OCI-LY7 (cell line): ENCODE data around the gene SCAMP2. TPM values are rescaled to one million over a fixed set of nuclear protein-coding genes. Genes with fewer than 3 reads are reported as not detected.
A peak's percentile ranks its signal among the peaks of the same experiment; 100 is the strongest.

Experiments used
- BruUV-seq: library from RNA; stranded (reverse); fragments of 400-500 nt; replicated peaks from 2 replicates; lab custom pipeline; 2021; lab: Mats Ljungman, UMichigan
- CTCF ChIA-PET: fragments of 300-600 bp; sonication (Branson Sonifier 250); formaldehyde crosslinking; loops from one replicate; lab custom pipeline; 2022; ENCODE audit warnings: antibody characterized with exemption; ENCODE audit not compliant: unreplicated experiment; lab: Charles Lee
- POLR2A ChIA-PET: fragments of 300-600 bp; sonication (Branson Sonifier 250); formaldehyde crosslinking; loops from one replicate; lab custom pipeline; 2022; ENCODE audit warnings: antibody characterized with exemption; lab: Charles Lee
- DNase-seq: peaks from one replicate; pipeline ENCODE4 v3.0.0-alpha.2; 2015; ENCODE audit warnings: low spot score
- H2AFZ ChIP-seq: fragments of 200-600 bp; sonication (generic), shearing (Covaris generic); 2 replicates; pipeline ENCODE4 v1.6.1; 2014; ENCODE audit warnings: mild to moderate bottlenecking, antibody characterized with exemption, low read length, moderate library complexity
- H3K27ac ChIP-seq: fragments of 200-600 bp; sonication (generic); 2 replicates; pipeline ENCODE4 v1.5.1; 2014; ENCODE audit warnings: mixed run types, low read depth, mild to moderate bottlenecking, moderate library complexity, low read length, inconsistent platforms; ENCODE audit not compliant: poor library complexity, severe bottlenecking
- H3K36me3 ChIP-seq: fragments of 200-600 bp; sonication (generic); 2 replicates; pipeline ENCODE4 v1.6.1; 2014; ENCODE audit warnings: mild to moderate bottlenecking, antibody characterized with exemption, low read length, moderate library complexity, mixed read lengths; ENCODE audit not compliant: insufficient read depth
- H3K4me1 ChIP-seq: fragments of 200-600 bp; sonication (generic); 2 replicates; pipeline ENCODE4 v1.5.1; 2014; ENCODE audit warnings: mild to moderate bottlenecking, low read length; ENCODE audit not compliant: insufficient read depth, poor library complexity, severe bottlenecking
- H3K4me2 ChIP-seq: fragments of 200-600 bp; sonication (generic); 2 replicates; pipeline ENCODE4 v1.6.1; 2014; ENCODE audit warnings: mild to moderate bottlenecking, low read length
- H3K4me3 ChIP-seq: fragments of 200-600 bp; sonication (generic); 2 replicates; pipeline ENCODE4 v1.5.1; 2014; ENCODE audit warnings: mild to moderate bottlenecking, low read depth, low read length; ENCODE audit not compliant: poor library complexity, severe bottlenecking
- H3K79me2 ChIP-seq: fragments of 200-600 bp; sonication (generic); 2 replicates; pipeline ENCODE4 v1.6.1; 2016; ENCODE audit warnings: low read depth, mild to moderate bottlenecking, low read length, moderate library complexity, mixed read lengths; ENCODE audit not compliant: insufficient read depth
- H3K9me2 ChIP-seq: fragments of 200-600 bp; sonication (generic); 2 replicates; pipeline ENCODE4 v1.6.1; 2016; ENCODE audit warnings: mild to moderate bottlenecking, low read length, mixed read lengths; ENCODE audit not compliant: insufficient read depth
- H3K9me3 ChIP-seq: fragments of 200-600 bp; sonication (generic); 2 replicates; pipeline ENCODE4 v1.6.1; 2014; ENCODE audit warnings: mild to moderate bottlenecking, mixed run types, low read length, mixed read lengths
- H4K20me1 ChIP-seq: fragments of 200-600 bp; sonication (generic); 2 replicates; pipeline ENCODE4 v1.6.1; 2014; ENCODE audit warnings: mild to moderate bottlenecking, antibody characterized with exemption, low read length, moderate library complexity, mixed read lengths; ENCODE audit not compliant: insufficient read depth
- EZH2phosphoT487 ChIP-seq: fragments of 200-600 bp; sonication (generic); IDR thresholded peaks from 2 replicates; pipeline ENCODE4 v1.6.1; 2018; ENCODE audit warnings: low read depth, borderline replicate concordance, mild to moderate bottlenecking, mixed run types, antibody characterized with exemption, low read length, moderate library complexity, mixed read lengths
- intact Hi-C: fragments of 100-400 bp; cut with micrococcal nuclease; formaldehyde crosslinking; loops from one replicate; pipeline ENCODE4 v1.10.0; 2022; ENCODE audit not compliant: unreplicated experiment
- total RNA-seq, 2 experiments: library from RNA; depleted of rRNA in 1 of 2; stranded (reverse); fragments of >200 nt in 1 of 2; shearing (Covaris generic) in 1 of 2; gene quantifications; 2 replicates each; pipeline ENCODE4 v1.2.3, GENCODE V29; 2014 to 2022
- TF ChIP-seq, protein P1 (sequence below): fragments of 200-600 bp; sonication (generic); conservative IDR thresholded peaks from 2 replicates; pipeline ENCODE4 v1.5.1; 2014; ENCODE audit warnings: mild to moderate bottlenecking, antibody characterized with exemption, low read length, moderate library complexity, mixed read lengths

The SCAMP2 gene
- total RNA-seq, 2 experiments from 2014 or later: 24.6 to 55.2 TPM

DNA sequence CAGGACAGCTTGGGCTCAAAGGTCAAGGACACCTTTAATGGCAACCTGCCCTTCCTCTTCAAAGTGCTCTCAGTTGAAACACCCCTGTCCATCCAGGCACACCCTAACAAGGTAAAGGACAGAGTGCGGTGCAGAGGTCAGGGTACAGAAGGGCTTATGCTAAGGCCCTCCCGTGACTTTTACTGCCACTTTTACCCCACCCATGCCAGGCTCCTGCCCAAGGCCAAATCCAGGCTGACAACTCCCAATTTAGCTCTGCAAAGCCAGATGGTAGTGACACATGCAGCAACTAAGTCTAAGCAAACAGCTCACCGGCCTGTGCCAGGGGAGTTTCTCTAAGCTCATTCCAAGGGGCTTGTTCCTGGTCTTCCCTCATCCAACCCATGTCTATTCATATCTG, 18.3 kb upstream of the SCAMP2 start:
- Histone ChIP-seq H3K4me2 (no peak overlapping the region), H3K9me3 (no peaks in the 10 kb centered on the region), H3K27ac (no peak overlapping the region), H3K79me2 (no peaks in the 10 kb centered on the region), H3K36me3 (peaks cover 38% of the 10 kb centered on the region), H3K9me2 (no peaks in the 10 kb centered on the region), H4K20me1 (no peaks in the 10 kb centered on the region), H3K4me1 (peaks cover 24% of the 10 kb centered on the region), H3K4me3 (no peak overlapping the region), H2AFZ (no peak overlapping the region)
- CTCF ChIA-PET: no interaction called here
- POLR2A ChIA-PET: interaction anchor here (0.7 kb wide), 1 partner anchor 15 kb away, joined by 3 read pairs; no protein-coding TSS in a partner anchor
- TF ChIP-seq EZH2phosphoT487: no peak
- TF ChIP-seq, protein P1, sequence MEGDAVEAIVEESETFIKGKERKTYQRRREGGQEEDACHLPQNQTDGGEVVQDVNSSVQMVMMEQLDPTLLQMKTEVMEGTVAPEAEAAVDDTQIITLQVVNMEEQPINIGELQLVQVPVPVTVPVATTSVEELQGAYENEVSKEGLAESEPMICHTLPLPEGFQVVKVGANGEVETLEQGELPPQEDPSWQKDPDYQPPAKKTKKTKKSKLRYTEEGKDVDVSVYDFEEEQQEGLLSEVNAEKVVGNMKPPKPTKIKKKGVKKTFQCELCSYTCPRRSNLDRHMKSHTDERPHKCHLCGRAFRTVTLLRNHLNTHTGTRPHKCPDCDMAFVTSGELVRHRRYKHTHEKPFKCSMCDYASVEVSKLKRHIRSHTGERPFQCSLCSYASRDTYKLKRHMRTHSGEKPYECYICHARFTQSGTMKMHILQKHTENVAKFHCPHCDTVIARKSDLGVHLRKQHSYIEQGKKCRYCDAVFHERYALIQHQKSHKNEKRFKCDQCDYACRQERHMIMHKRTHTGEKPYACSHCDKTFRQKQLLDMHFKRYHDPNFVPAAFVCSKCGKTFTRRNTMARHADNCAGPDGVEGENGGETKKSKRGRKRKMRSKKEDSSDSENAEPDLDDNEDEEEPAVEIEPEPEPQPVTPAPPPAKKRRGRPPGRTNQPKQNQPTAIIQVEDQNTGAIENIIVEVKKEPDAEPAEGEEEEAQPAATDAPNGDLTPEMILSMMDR: no peak
- intact Hi-C loops: no loop called here
- DNase-seq: no peak
- BruUV-seq: no TSS peak

DNA sequence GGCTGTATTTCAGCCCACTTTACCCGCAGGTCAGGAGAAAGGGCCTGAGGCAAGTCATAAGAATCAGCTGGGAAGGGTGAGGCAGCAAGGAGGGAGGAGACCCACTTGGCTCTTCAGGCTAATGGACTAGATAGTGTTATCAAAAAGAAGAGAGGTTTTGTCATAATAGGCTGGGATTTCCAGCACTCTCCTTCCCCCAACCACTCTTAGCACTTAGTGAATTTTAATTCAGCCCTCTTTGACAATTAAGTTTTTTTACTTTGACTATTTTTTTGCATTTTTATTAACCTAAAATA, 17.4 kb upstream of the SCAMP2 start:
- CTCF ChIA-PET: no interaction called here
- no peaks in the 10 kb centered on the region for H3K9me3 ChIP-seq
- POLR2A ChIA-PET: interaction anchor here (0.5 to 1.4 kb wide), 3 partner anchors 9 to 17 kb away, joined by 3 to 8 read pairs (median 3); no protein-coding TSS in a partner anchor
- no peak for DNase-seq
- H2AFZ ChIP-seq: peak overlapping the region; percentile 78; the same call in 1 of the 2 replicates
- peak overlapping the region; percentile 78 for H3K4me3 ChIP-seq
- no peak for TF ChIP-seq EZH2phosphoT487
- BruUV-seq: no TSS peak
- H4K20me1 ChIP-seq: no peaks in the 10 kb centered on the region
- H3K4me2 ChIP-seq: peak overlapping the region; percentile 80
- intact Hi-C loops: no loop called here
- no peaks in the 10 kb centered on the region for H3K79me2 ChIP-seq
- H3K27ac ChIP-seq: no peak overlapping the region
- peaks cover 24% of the 10 kb centered on the region for H3K4me1 ChIP-seq
- H3K36me3 ChIP-seq: peaks cover 29% of the 10 kb centered on the region
- no peaks in the 10 kb centered on the region for H3K9me2 ChIP-seq

DNA sequence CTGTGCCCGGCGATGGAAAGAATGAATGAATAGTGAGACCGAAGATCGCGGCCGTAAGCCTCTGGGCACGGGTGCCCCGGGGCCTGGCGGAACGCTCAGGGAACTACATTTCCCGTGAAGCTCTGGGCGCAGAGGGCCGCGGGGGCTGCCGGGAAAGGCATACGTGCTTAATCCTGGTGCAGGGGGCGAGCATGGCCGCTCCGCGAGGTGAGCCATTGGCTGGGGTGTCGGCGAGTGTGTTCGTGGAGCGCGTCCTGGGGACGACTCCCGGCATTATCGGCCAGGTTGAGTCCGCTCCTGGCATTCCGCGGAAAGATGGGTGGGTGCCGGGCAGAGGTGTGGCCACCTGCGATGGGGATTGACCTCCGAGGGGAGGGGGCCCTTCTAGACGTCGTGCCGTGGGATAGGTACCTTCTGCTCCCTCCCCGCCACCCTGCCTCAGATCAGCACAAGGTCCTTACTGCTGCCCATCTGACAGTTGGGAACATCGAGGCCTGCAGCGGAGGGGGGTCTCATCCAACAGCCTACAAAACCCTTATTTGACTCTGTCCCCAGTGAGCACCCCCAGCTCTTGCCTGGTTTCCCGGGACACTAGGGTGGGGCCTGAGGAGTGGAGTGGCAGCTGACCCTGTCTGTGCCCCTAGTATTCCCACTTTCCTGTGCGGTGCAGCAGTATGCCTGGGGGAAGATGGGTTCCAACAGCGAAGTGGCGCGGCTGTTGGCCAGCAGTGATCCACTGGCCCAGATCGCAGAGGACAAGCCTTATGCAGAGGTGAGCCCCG, 16.9 kb upstream of the SCAMP2 start, which contains the start of gene MPI:
TSS of gene MPI (plus strand) at position 160 of the 782 bp plus-strand sequence. CDS start at position 192, 32 bp downstream.
- H3K9me3 ChIP-seq: no peaks in the 10 kb centered on the region
- peak within 1 kb of the TSS; percentile 78 for H3K4me3 ChIP-seq
- ChIA-PET POLR2A (interaction anchor here (0.5 to 1.4 kb wide), 3 partner anchors 9 to 16 kb away, joined by 3 to 8 read pairs (median 3); no protein-coding TSS in a partner anchor), CTCF (no interaction called here)
- TSS peak; percentile 85 for BruUV-seq
- H3K9me2 ChIP-seq: no peaks in the 10 kb centered on the region
- peak within 1 kb of the TSS; percentile 80 for H3K4me2 ChIP-seq
- DNase-seq: peak; percentile 87
- H3K27ac ChIP-seq: no peak within 1 kb of the TSS
- H2AFZ ChIP-seq: peak within 1 kb of the TSS; percentile 78
- peaks cover 24% of the 10 kb centered on the region for H3K4me1 ChIP-seq
- H4K20me1 ChIP-seq: no peaks in the 10 kb centered on the region
- peaks cover 27% of the 10 kb centered on the region for H3K36me3 ChIP-seq
- intact Hi-C loops: no loop called here
- TF ChIP-seq, protein P1: no peak
- no peak for TF ChIP-seq EZH2phosphoT487
- H3K79me2 ChIP-seq: no peaks in the 10 kb centered on the region
